IMR-90 (cell line): ENCODE measurements around the gene HSF2BP. TPM values are rescaled to one million over a fixed set of nuclear protein-coding genes. Genes with fewer than 3 reads are reported as not detected.
A peak's percentile ranks its signal among the peaks of the same experiment; 100 is the strongest.

Source experiments
- ATAC-seq: fragments of 200-7000 bp; cut with Tn5 transposase; 2 replicates; pipeline ENCODE4 v1.9.1; 2020; ENCODE audit warnings: low read depth, mild to moderate bottlenecking, moderate library complexity
- BruUV-seq: library from RNA; stranded (reverse); fragments of 400-500 nt; replicated peaks from 2 replicates; lab custom pipeline; 2021; lab: Mats Ljungman, UMichigan
- CTCF ChIA-PET: fragments of 300-600 bp; formaldehyde crosslinking; extraction: SDS; loops from one replicate; lab custom pipeline; 2021; ENCODE audit warnings: antibody characterized with exemption; lab: Yijun Ruan, JAX
- POLR2A ChIA-PET: fragments of 300-600 bp; sonication (Branson Sonifier 250); formaldehyde crosslinking; loops from one replicate; lab custom pipeline; 2022; ENCODE audit warnings: antibody characterized with exemption; ENCODE audit not compliant: unreplicated experiment; lab: Charles Lee
- DNase-seq: peaks from one replicate; pipeline ENCODE4 v3.0.0; 2013
- H2AFZ ChIP-seq: replicated peaks from 2 replicates; pipeline ENCODE3; 2013; ENCODE audit warnings: low read length, mild to moderate bottlenecking; ENCODE audit not compliant: poor library complexity
- H2AK5ac ChIP-seq: 2 replicates; pipeline ENCODE4 v1.6.1; 2013; ENCODE audit warnings: low read depth, low read length, inconsistent platforms
- H2AK9ac ChIP-seq: replicated peaks from 2 replicates; pipeline ENCODE3; 2013; ENCODE audit warnings: mild to moderate bottlenecking, low read depth, low read length, moderate library complexity; ENCODE audit not compliant: poor library complexity
- H2BK120ac ChIP-seq: 2 replicates; pipeline ENCODE4 v1.6.1; 2013; ENCODE audit warnings: low read depth, low read length, inconsistent platforms
- H2BK15ac ChIP-seq: 3 replicates; pipeline ENCODE4 v1.6.1; 2013; ENCODE audit warnings: low read depth, low read length, inconsistent platforms
- H2BK20ac ChIP-seq: 2 replicates; pipeline ENCODE4 v1.6.1; 2013; ENCODE audit warnings: low read depth, mild to moderate bottlenecking, inconsistent platforms, low read length, moderate library complexity
- H2BK5ac ChIP-seq: 2 replicates; pipeline ENCODE4 v1.6.1; 2013; ENCODE audit warnings: mild to moderate bottlenecking, low read depth, low read length, inconsistent platforms; ENCODE audit not compliant: poor library complexity, severe bottlenecking
- H3K14ac ChIP-seq: replicated peaks from 2 replicates; pipeline ENCODE4 v1.6.1; 2013; ENCODE audit warnings: low read depth, low read length, inconsistent platforms
- H3K18ac ChIP-seq: 2 replicates; pipeline ENCODE4 v1.6.1; 2013; ENCODE audit warnings: low read depth, low read length, control low read depth
- H3K23ac ChIP-seq: 2 replicates; pipeline ENCODE4 v1.6.1; 2013; ENCODE audit warnings: low read depth, low read length, inconsistent platforms
- H3K27ac ChIP-seq: 2 replicates; pipeline ENCODE4 v1.5.1; 2013; ENCODE audit warnings: mild to moderate bottlenecking, control low read depth, low read length; ENCODE audit not compliant: insufficient read depth
- H3K27me3 ChIP-seq: 2 replicates; pipeline ENCODE4 v1.6.1; 2013; ENCODE audit warnings: low read length; ENCODE audit not compliant: control insufficient read depth, insufficient read depth
- H3K36me3 ChIP-seq: 2 replicates; pipeline ENCODE4 v1.6.1; 2013; ENCODE audit warnings: low read length, mixed read lengths; ENCODE audit not compliant: control insufficient read depth, insufficient read depth
- H3K4ac ChIP-seq: 2 replicates; pipeline ENCODE4 v1.6.1; 2013; ENCODE audit warnings: low read depth, low read length, inconsistent platforms
- H3K4me1 ChIP-seq: 2 replicates; pipeline ENCODE4 v1.6.1; 2013; ENCODE audit warnings: low read length, mixed read lengths; ENCODE audit not compliant: control insufficient read depth, insufficient read depth
- H3K4me2 ChIP-seq: 2 replicates; pipeline ENCODE4 v1.6.1; 2013; ENCODE audit warnings: low read depth, mild to moderate bottlenecking, control low read depth, low read length, moderate library complexity
- H3K4me3 ChIP-seq: 2 replicates; pipeline ENCODE4 v1.5.1; 2013; ENCODE audit warnings: low read depth, mild to moderate bottlenecking, control low read depth, low read length, moderate library complexity; ENCODE audit not compliant: insufficient read depth
- H3K56ac ChIP-seq: 2 replicates; pipeline ENCODE4 v1.6.1; 2013; ENCODE audit warnings: low read length, inconsistent platforms; ENCODE audit not compliant: insufficient read depth; ENCODE audit errors: extremely low read depth
- H3K79me1 ChIP-seq, 2 experiments: 2 replicates each; pipeline ENCODE4 v1.6.1; 2013; ENCODE audit warnings: low read length in 2 of 2, inconsistent platforms in 1 of 2, low read depth in 1 of 2
- H3K9ac ChIP-seq: 2 replicates; pipeline ENCODE4 v1.6.1; 2013; ENCODE audit warnings: low read depth, low read length, control low read depth
- H3K9me1 ChIP-seq: 2 replicates; pipeline ENCODE4 v1.6.1; 2013; ENCODE audit warnings: low read length, inconsistent platforms; ENCODE audit not compliant: insufficient read depth
- H3K9me3 ChIP-seq: 2 replicates; pipeline ENCODE4 v1.6.1; 2013; ENCODE audit warnings: low read length; ENCODE audit not compliant: control insufficient read depth, insufficient read depth
- H4K20me1 ChIP-seq: 2 replicates; pipeline ENCODE4 v1.6.1; 2013; ENCODE audit warnings: low read length, inconsistent platforms; ENCODE audit not compliant: insufficient read depth
- H4K5ac ChIP-seq: 2 replicates; pipeline ENCODE4 v1.6.1; 2013; ENCODE audit warnings: mild to moderate bottlenecking, low read depth, low read length, control low read depth
- H4K8ac ChIP-seq, 2 experiments: 2 replicates each; pipeline ENCODE4 v1.6.1; 2013; ENCODE audit warnings: low read depth in 2 of 2, low read length in 2 of 2, control low read depth in 1 of 2, inconsistent platforms in 1 of 2
- H4K91ac ChIP-seq: 2 replicates; pipeline ENCODE4 v1.6.1; 2013; ENCODE audit warnings: low read depth, low read length, inconsistent platforms; ENCODE audit not compliant: insufficient read depth
- BHLHE40 ChIP-seq: fragments of 150-350 bp; IDR thresholded peaks from 2 replicates; pipeline ENCODE4 v1.6.1; 2016; ENCODE audit warnings: mild to moderate bottlenecking, low read depth, low read length
- CEBPB ChIP-seq: IDR thresholded peaks from 2 replicates; pipeline ENCODE4 v1.6.1; 2012; ENCODE audit warnings: low read depth, low read length, improper control_type of control experiment
- CHD1 ChIP-seq: IDR thresholded peaks from 2 replicates; pipeline ENCODE4 v1.6.1; 2012; ENCODE audit warnings: low read depth, low read length, improper control_type of control experiment
- FOS ChIP-seq: fragments of 150-350 bp; IDR thresholded peaks from 2 replicates; pipeline ENCODE4 v1.6.1; 2016; ENCODE audit warnings: low read depth, low read length
- MAFK ChIP-seq: IDR thresholded peaks from 2 replicates; pipeline ENCODE4 v1.6.1; 2012; ENCODE audit warnings: low read depth, low read length, improper control_type of control experiment
- MAZ ChIP-seq: IDR thresholded peaks from 2 replicates; pipeline ENCODE4 v1.6.1; 2012; ENCODE audit warnings: low read depth, mild to moderate bottlenecking, low read length, improper control_type of control experiment, moderate library complexity, borderline replicate concordance
- MXI1 ChIP-seq: IDR thresholded peaks from 2 replicates; pipeline ENCODE4 v1.6.1; 2012; ENCODE audit warnings: low read depth, mild to moderate bottlenecking, low read length, moderate library complexity, borderline replicate concordance
- POLR2A ChIP-seq: IDR thresholded peaks from 2 replicates; pipeline ENCODE4 v1.6.1; 2012; ENCODE audit warnings: mild to moderate bottlenecking, low read depth, low read length
- RCOR1 ChIP-seq: IDR thresholded peaks from 2 replicates; pipeline ENCODE4 v1.6.1; 2012; ENCODE audit warnings: mild to moderate bottlenecking, low read length, improper control_type of control experiment; ENCODE audit not compliant: insufficient replicate concordance
- SMC3 ChIP-seq: fragments of 150-350 bp; IDR thresholded peaks from 2 replicates; pipeline ENCODE4 v1.6.1; 2016; ENCODE audit warnings: low read depth, mild to moderate bottlenecking, antibody characterized with exemption, low read length, moderate library complexity
- WGBS, 2 experiments: methylation state at CpG; one replicate each; pipeline versions ENCODE4 v1.1.5 to v1.1.7; 2013; ENCODE audit warnings: missing lambda C conversion rate in 2 of 2; ENCODE audit not compliant: insufficient read length in 1 of 2; ENCODE audit errors: extremely low coverage in 2 of 2; 5-methylcytosine and 5-hydroxymethylcytosine counted together
- dilution Hi-C: fragments of 300-500 bp; cut with HindIII; formaldehyde crosslinking; loops from one replicate; pipeline ENCODE4 v1.14.3; 2018; ENCODE audit warnings: low sequenced_read_pairs; ENCODE audit not compliant: unreplicated experiment
- in situ Hi-C: fragments of 300-500 bp; cut with MboI; formaldehyde crosslinking; loops from 3 replicates; pipeline ENCODE4 v1.14.3; 2019; ENCODE audit warnings: low sequenced_read_pairs, inconsistent platforms, mixed read lengths
- intact Hi-C: fragments of 100-400 bp; cut with micrococcal nuclease; formaldehyde crosslinking; loops from 2 replicates; pipeline ENCODE4 v1.10.0; 2022
- polyA plus RNA-seq, 3 experiments: library from polyadenylated mRNA; depleted of rRNA; stranded (reverse); fragments of >200 nt; gene quantifications; 2 replicates each; pipeline ENCODE4 v1.2.3, GENCODE V29; 2012; ENCODE audit warnings: low replicate concordance in 1 of 3
- total RNA-seq: library from RNA; depleted of rRNA; stranded (reverse); fragments of >200 nt; gene quantifications from 2 replicates; pipeline ENCODE4 v1.2.3, GENCODE V29; 2012
- TF ChIP-seq, protein P1 (sequence below): fragments of 150-350 bp; IDR thresholded peaks from 2 replicates; pipeline ENCODE4 v1.6.1; 2017; ENCODE audit warnings: mild to moderate bottlenecking, antibody characterized with exemption, low read length, low read depth

HSF2BP gene
- total and polyA plus RNA-seq, 2 of the 4 experiments (the other 2 are of a cell fraction), result 0.87 to 0.90 TPM

DNA sequence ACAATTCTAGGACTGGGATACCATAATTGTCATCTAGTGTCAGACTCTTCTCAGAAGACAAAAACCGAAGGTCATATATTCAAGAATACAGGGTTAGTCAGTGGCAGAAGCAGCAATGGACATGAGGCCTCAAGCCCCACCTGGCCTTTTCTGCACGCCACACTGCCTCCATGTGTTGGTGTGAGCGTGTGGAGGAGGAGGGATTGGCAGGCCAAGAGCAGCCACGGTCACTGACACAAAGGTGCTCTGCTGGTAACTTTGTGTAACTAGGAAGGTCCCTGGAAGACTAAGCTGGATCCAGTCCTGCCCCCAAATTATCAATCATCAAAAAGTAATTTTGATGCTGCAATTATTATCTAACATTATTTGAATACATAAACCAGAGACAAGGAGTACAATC is 34.9 kb downstream of the HSF2BP start:
- POLR2A ChIA-PET, result no interaction called here
- no peaks in the 10 kb centered on the region; the same call in 1 of the 2 replicates for H3K27me3 ChIP-seq
- dilution Hi-C loops (no loop called here), intact Hi-C loops (no loop called here), in situ Hi-C loops (no loop called here)
- BruUV-seq, result no TSS peak
- H3K56ac ChIP-seq, result no peak overlapping the region
- no peak overlapping the region for H4K5ac ChIP-seq
- H4K8ac ChIP-seq, result no peak overlapping the region
- H3K27ac ChIP-seq, result no peak overlapping the region
- H3K4ac ChIP-seq, result peak overlapping the region; percentile 11; the same call in 1 of the 2 replicates
- H3K9me3 ChIP-seq, result peaks cover 12% of the 10 kb centered on the region
- no peak overlapping the region for H2BK5ac ChIP-seq
- H3K4me2 ChIP-seq, result no peak overlapping the region
- H3K36me3 ChIP-seq, result no peaks in the 10 kb centered on the region
- H3K9ac ChIP-seq, result no peak overlapping the region
- H3K79me1 ChIP-seq, result no peaks in the 10 kb centered on the region
- peak overlapping the region; percentile 2; the same call in 1 of the 3 replicates for H2BK15ac ChIP-seq
- peaks cover 4% of the 10 kb centered on the region; the same call in 1 of the 2 replicates for H3K9me1 ChIP-seq
- H3K14ac ChIP-seq, result no peak overlapping the region
- H3K23ac ChIP-seq, result no peak overlapping the region; the same call in 1 of the 2 replicates
- H4K91ac ChIP-seq, result peak overlapping the region; percentile 20; the same call in 1 of the 2 replicates
- TF ChIP-seq MAZ (no peak), BHLHE40 (no peak), CEBPB (no peak), MXI1 (no peak), CHD1 (no peak), MAFK (no peak), SMC3 (no peak), FOS (no peak), RCOR1 (no peak), POLR2A (no peak)
- TF ChIP-seq, protein P1, sequence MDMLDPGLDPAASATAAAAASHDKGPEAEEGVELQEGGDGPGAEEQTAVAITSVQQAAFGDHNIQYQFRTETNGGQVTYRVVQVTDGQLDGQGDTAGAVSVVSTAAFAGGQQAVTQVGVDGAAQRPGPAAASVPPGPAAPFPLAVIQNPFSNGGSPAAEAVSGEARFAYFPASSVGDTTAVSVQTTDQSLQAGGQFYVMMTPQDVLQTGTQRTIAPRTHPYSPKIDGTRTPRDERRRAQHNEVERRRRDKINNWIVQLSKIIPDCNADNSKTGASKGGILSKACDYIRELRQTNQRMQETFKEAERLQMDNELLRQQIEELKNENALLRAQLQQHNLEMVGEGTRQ, result no peak
- 0 out of 2 replicates have a peak overlapping the region, but pooled peaks have one; percentile 9 for H2BK20ac ChIP-seq
- peak overlapping the region; percentile 36; the same call in 1 of the 2 replicates for H2AK5ac ChIP-seq
- DNase-seq (no peak), ATAC-seq (no peak)
- no peaks in the 10 kb centered on the region for H4K20me1 ChIP-seq
- CTCF ChIA-PET, result interaction anchor here (1.3 kb wide), 1 partner anchor 15 kb away, joined by 4 read pairs; no protein-coding TSS in a partner anchor
- H2BK120ac ChIP-seq, result no peak overlapping the region; the same call in 1 of the 2 replicates
- H3K4me3 ChIP-seq, result no peak overlapping the region
- H2AFZ ChIP-seq, result no peak overlapping the region
- no peak overlapping the region for H3K18ac ChIP-seq
- 80% methylated on average over 1 of the region's 4 CpGs; no CpG with 5 or more reads in 1 of the 2 experiments for WGBS, 2 experiments
- H2AK9ac ChIP-seq, result no peak overlapping the region
- peaks cover 4% of the 10 kb centered on the region for H3K4me1 ChIP-seq
